Activated CD4-positive, CD25-positive, alpha-beta regulatory T cell treated with anti-CD3 and anti-CD28 coated beads, Interleukin-2, amount 50 U/mL, for 16 hours (primary cell): ENCODE data around the gene PSMA7.
"Not testable (repeated sequence)": the region's sequence is repeated elsewhere in the genome, so short reads cannot be mapped to it uniquely, and the experiment has no call there.

ENCODE experiments used
- DNase-seq: peaks from one replicate; pipeline ENCODE4 v3.0.0-alpha.2; 2020; ENCODE audit warnings: low read depth, low spot score

PSMA7 gene

GRCh38 chr20:62119591-62120364 is 23.4 kb downstream of the PSMA7 start:
- DNase-seq: no peak

GRCh38 chr20:62119115-62119514 is 24.1 kb downstream of the PSMA7 start:
- no peak for DNase-seq

GRCh38 chr20:62118113-62119043 is 24.8 kb downstream of the PSMA7 start:
- DNase-seq: no peak

GRCh38 chr20:62117658-62118057 is 25.5 kb downstream of the PSMA7 start:
- peak; percentile 31 for DNase-seq

DNA sequence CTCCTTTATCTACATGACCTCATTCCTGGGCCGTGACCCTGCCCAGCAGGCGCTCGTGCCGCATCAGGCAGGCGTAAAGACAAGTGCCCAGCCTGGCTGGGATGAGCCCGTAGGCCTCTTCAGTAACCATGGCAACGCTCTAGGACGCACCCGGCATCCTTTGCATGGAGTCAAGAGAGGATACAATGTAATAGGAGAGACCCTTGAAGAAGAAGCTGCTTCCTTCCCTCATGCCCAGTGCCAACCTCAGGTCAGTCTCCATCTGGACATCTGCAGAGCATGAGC is 25.9 kb downstream of the PSMA7 start:
- DNase-seq: no peak

DNA sequence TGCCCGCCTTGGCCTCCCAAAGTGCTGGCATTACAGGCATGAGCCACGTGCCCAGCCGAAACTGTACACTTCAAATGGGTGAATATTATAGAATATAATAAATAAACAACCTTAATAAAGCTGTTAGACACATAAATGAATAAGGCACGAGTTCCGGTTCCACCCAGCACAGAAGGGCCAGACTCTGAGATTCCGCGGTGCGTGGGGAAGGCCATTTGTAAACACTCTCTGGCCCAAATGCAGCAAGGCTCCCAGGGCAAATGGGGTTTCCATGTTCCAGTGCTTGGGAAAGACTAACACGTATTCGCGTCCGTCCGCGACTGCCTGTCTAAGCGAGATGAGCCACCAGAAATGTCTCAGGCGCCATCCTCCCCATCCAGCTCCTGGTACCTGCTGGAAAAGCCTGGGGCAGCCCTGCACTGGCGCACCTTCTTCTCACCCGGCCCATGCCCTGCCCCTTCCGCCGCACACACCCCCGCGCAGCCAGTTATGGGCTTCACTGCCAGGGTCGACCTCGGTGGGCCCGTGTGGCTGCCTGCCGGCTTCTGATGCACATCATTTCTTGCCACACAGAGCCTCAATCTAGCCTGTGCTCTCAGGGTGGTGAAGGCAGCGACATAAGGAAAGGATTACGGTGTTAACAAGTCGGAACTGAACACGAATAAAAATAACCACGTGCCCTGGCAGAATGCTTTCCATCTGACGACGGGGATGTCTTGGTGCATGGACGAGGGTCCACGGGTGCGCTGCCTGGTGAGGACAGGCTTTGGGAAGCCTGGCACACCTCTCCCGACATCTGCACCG is 26.4 kb downstream of the PSMA7 start:
- no peak for DNase-seq

GRCh38 chr20:62115800-62116407 is 27.3 kb downstream of the PSMA7 start:
- DNase-seq: not testable (repeated sequence)

- no peak for DNase-seq
Measured at GRCh38 chr20:62114894-62115293, 28.3 kb downstream of the PSMA7 start.

GRCh38 chr20:62112368-62112767 is 30.8 kb downstream of the PSMA7 start:
- no peak for DNase-seq

- no peak for DNase-seq
Measured at GRCh38 chr20:62111148-62111547, 32.0 kb downstream of the PSMA7 start.

- DNase-seq: no peak
Measured at GRCh38 chr20:62105592-62105991, 37.6 kb downstream of the PSMA7 start.

DNA sequence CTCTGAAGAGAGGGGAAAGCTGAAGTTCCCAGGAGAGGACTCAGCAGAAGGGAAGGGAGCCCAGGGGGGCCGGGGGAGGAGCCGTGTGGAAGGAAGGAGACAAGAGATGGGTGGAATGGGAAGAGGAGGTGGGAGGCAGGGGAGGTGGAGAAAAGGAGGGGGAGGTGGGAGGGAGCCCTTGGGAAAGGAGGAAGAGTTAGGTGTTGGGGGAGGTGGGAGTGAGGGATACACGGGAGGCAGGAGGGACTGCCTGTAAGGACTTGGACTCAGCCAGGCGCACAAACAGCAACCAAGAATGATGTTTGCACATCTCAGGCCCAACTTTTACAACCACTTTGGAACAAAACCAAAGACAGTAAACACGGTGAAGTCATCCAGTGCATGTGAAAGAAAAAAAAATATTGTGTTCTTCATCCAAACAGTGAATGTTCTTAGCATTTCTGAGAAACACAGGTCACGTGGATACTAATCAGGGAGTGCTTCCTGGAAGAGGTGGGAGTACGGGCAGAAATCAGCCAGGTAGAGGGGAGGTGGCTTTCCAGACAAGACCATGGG is 38.3 kb downstream of the PSMA7 start:
- no peak for DNase-seq

- no peak for DNase-seq
Measured at GRCh38 chr20:62104234-62104789, 38.9 kb downstream of the PSMA7 start.

GRCh38 chr20:62103508-62104233 is 39.5 kb downstream of the PSMA7 start:
- DNase-seq: no peak

GRCh38 chr20:62101078-62101477 is 42.1 kb downstream of the PSMA7 start:
- no peak for DNase-seq

- no peak for DNase-seq
Measured at GRCh38 chr20:62097881-62098407, 45.2 kb downstream of the PSMA7 start.

DNA sequence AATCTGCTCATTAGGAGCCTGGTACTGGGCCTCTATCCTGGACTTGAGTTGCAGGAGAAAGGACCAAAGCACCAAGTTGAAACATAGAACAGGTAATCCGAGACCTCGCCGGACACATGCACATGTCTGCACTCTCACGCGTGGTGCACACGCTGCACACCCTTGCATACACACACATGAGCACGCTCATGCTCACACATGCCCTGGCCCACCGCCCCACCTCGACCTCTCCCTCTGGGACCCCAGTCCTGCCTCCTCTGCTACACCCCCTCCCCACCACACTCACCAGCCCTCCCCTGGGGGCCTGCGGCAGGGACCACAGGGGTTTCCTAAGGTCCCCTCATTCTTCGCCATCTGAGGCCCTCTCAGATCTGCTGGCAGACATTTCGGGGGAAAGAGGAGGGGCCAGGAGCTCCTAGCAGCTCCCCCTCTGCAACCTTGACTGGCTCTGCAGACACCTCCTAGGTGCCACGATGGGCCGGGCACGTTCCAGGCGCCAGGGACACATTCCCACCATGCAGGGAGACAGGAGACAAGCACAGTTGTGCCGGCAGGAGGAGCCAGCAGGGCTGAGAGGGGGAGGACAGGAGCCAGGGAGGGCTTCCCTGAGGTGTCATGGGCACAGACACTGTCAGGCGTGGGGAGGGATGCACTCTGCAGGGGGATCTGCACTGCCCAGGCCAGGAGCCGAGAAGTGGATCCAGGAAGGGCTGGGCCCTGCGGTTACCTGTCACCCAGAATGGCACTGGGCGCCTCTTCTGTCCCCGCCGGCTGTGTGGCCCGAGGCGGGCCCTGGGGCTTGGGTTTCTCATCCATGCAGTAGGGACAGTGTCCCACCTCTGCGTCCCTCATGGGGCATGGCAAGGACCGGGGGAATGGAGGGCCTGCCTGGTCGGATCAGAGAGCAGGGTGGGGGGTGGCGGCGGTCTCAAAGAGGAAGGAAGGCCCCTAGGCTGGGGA is 46.5 kb downstream of the PSMA7 start:
- DNase-seq: no peak

- no peak for DNase-seq
Measured at GRCh38 chr20:62089393-62089792, 53.8 kb downstream of the PSMA7 start.
